NCI-H2107 treated with DMSO at 0.1 percent for 48 hours (cell line): ENCODE data around the gene SLC45A1.

Experiments used
- DNase-seq: peaks from one replicate; lab custom pipeline; 2025; ENCODE audit not compliant: unreplicated experiment; lab: John Stamatoyannopoulos, UW

The SLC45A1 gene

GRCh38 chr1:8334106-8334851, 16.4 kb downstream of the SLC45A1 start:
- DNase-seq, result no peak

DNA sequence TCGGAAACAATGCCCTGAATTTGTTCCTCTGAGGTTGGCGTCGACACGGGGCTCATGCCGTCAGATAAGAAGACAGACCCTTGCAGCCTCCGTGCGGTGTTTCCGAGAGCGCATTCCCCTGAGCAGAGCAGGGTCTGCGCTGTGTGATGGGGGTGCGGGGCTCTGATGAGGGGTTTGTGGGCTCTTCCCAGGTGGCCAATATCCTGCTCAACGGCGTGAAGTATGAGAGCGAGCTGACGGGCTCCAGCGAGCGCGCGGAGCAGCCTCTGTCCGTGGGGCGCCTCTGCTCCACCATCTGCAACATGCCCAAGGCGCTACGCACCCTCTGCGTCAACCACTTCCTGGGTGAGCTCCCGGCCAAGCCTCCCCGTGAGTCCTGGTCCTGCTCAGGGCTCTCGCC, 17.3 kb downstream of the SLC45A1 start:
- no peak for DNase-seq

DNA sequence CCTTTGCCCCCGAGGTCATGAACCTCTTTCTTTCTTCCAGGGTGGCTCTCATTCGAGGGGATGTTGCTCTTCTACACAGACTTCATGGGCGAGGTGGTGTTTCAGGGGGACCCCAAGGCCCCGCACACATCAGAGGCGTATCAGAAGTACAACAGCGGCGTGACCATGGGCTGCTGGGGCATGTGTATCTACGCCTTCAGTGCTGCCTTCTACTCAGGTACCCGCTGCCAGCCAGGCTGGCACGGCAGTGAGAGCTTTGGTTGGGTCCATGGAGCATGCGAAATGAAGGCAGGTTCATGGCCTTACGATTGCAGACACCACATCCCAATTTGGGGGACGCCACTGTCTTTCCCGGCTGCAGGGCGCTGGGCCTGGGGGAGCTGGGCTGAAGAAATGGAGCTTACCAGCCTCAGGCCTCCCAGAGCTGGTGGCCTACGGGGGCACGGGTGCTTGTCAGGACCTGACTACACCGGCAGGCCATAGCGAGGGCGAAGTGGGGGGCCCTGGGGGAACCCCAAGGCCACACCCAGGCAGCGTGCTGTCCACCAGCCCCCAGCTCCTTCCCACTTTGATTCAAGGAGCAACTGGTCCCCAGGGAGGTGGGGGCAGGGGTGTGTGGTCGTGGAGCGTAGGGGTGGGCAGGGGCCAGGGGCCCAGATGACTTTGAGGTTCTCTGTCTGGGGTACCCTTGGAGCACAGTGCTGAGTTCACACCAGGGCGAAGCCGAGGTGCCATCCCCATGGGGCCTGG, 20.0 kb downstream of the SLC45A1 start:
- no peak for DNase-seq

- no peak for DNase-seq
Observed at GRCh38 chr1:8338526-8339202, 20.8 kb downstream of the SLC45A1 start.

- DNase-seq, result no peak
Observed at GRCh38 chr1:8339203-8339600, 21.3 kb downstream of the SLC45A1 start.

GRCh38 chr1:8340448-8340847, 22.5 kb downstream of the SLC45A1 start:
- no peak for DNase-seq

- DNase-seq, result no peak
Observed at GRCh38 chr1:8342325-8342724, 24.4 kb downstream of the SLC45A1 start.

DNA sequence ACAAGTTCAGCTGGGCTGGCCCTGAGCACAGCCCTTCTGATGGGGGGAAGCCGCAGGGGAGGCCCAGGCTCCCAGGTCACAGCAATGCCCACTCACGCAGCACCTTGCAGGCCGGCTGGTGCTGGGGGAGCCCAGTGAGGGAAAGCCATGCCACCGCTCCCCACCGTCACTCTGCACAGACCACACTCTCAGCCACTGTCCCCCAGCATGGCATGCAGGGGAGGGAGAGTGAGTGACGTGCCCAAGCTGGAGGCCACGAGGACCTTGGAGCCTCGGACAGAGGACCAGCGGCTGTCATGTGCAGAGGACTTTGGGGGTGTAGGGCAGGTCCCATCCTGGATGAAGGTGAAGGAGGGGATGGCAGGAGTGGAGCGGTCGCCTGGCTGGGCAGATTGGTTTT, 25.1 kb downstream of the SLC45A1 start:
- no peak for DNase-seq

GRCh38 chr1:8343464-8344001, 25.6 kb downstream of the SLC45A1 start:
- DNase-seq, result no peak

GRCh38 chr1:8344893-8345507, 27.1 kb downstream of the SLC45A1 start:
- DNase-seq, result no peak

- no peak for DNase-seq
Observed at GRCh38 chr1:8345621-8346415, 27.9 kb downstream of the SLC45A1 start.

DNA sequence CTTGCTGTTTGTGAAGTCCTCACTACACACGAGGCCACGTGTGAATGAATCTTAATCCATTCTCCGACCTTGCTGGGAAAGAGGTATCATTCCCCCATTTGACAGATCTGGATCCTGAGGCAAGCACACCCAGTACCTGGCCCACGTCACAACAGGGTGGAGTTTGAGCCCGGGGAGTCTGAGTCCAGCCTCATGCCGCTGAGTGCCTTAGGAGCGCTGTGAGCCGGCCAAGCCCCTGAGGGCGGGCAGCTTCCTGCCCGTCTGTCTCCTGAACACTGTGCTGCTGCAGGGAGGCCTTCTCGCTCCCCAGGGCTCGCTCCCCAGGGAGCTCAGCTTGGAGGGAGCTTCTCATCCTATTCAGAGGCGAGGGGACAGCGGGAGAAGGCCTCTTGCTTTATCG, 29.7 kb downstream of the SLC45A1 start:
- DNase-seq, result no peak

- no peak for DNase-seq
Observed at GRCh38 chr1:8348047-8348776, 30.3 kb downstream of the SLC45A1 start.

DNA sequence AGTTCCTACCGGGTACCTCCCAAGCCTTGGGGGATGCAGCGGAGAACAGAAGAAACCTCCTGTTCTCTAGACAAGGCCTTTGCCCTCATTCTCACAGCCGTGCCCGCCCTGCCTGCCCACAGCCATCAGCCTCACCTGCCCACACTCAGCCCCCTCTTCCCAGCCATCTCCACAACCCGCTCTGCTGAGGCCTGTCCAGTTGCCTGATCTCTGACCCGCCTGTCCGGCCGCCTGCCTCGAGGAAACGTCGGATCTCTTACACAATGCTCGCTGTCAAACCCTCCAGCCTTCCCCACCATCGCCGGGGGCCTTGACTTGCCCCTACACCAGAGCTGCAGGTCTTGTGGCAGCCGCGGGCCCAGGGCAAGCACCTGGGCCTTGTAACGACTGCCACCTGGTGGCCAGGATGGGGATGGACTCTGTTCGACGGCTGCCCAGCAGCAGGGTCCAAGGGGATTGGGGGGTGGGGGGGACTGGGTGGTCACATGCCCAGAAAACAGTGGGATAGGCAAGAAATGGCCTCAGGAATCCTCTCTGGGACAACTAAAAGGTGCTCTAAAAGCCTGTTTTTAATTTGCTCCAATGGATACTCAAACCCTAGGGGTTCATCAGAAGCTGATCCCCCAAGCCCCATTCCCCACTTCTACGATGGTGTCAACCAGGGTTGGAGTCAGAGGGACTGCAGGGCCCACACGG, 31.0 kb downstream of the SLC45A1 start:
- no peak for DNase-seq

DNA sequence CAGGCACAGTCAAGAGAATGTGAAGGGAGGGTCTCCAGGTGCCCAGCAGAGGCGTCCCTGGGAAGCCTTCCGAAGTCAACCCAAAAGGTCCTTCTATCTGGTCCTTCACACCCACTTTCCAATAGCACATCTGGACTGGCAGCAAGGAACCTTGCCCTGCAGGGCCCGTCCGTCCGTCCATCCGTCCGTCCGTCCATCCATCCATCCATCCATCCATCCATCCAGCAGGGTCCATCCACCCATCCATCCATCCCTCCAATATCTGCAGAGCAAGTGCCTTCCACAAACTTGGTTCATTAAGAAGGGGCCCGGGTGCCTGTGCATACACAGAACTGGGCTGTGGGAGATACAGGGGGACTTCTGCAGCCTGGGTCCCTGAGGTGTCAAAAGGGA, 31.6 kb downstream of the SLC45A1 start:
- no peak for DNase-seq

DNA sequence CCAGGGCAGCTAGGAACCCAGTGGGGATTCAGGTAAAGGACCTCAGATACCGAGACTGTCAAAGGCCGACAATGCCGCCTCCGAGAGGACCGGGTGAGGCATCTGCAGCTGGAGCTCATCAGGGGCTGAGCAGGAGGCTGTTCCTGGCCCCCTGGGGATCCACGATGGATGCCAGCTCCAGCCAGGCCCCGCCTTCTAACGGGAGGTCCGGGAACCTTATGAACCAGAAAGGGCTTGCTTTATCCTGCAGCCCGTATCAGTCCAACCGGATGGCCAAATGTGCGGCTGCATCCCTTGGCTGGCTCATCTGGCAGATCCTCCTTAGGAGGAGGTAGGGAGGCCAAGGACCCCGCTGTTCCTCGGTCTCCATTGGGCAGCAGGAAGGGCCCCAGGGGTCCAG, 32.0 kb downstream of the SLC45A1 start:
- no peak for DNase-seq

- DNase-seq, result no peak
Observed at GRCh38 chr1:8350914-8351684, 33.2 kb downstream of the SLC45A1 start.

GRCh38 chr1:8351693-8352470, 34.0 kb downstream of the SLC45A1 start:
- no peak for DNase-seq
